Activated CD8-positive, alpha-beta memory T cell treated with anti-CD3 and anti-CD28 coated beads for 24 hours (primary cell): Measurements from ENCODE around the gene SLC28A1.
A peak's percentile ranks its signal among the peaks of the same experiment; 100 is the strongest.
"Not testable (repeated sequence)": the region's sequence is repeated elsewhere in the genome, so short reads cannot be mapped to it uniquely, and the experiment has no call there.

Source experiments
- DNase-seq: peaks from one replicate; pipeline ENCODE4 v3.0.0-alpha.2; 2020

The SLC28A1 gene

DNA sequence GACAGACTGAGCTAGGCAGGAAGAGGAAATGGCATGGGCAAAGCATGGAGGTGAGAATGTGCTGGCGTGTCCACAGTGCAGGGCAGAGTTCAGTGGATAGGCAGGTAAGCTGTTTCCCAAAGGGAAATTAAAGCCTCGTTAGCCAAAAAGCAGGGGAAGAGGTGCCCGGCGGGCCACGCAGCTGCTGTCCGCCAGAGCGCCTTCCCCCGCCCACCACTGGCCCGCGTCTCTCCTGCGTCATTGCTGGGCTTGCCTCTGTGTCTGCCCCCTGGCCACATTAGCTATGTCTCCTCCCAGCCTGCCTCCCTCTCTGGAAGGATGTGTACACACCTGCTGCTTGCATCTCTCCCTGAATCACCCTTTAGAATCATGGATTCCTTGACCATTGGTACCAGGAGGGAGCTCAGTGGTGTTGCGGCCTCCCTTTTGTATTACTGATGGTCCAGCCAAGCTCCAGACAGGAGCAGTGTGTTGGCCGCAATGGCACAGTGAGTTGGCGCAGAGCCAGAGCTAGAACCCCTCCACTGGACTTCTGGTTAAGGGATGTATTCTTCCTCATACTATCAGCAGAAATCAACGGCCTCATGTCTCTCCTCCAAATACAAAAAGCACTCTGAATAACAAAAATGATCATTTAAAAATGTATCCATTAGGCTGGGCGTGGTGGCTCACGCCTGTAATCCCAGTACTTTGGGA, 26.6 kb downstream of the SLC28A1 start:
- DNase-seq: no peak

DNA sequence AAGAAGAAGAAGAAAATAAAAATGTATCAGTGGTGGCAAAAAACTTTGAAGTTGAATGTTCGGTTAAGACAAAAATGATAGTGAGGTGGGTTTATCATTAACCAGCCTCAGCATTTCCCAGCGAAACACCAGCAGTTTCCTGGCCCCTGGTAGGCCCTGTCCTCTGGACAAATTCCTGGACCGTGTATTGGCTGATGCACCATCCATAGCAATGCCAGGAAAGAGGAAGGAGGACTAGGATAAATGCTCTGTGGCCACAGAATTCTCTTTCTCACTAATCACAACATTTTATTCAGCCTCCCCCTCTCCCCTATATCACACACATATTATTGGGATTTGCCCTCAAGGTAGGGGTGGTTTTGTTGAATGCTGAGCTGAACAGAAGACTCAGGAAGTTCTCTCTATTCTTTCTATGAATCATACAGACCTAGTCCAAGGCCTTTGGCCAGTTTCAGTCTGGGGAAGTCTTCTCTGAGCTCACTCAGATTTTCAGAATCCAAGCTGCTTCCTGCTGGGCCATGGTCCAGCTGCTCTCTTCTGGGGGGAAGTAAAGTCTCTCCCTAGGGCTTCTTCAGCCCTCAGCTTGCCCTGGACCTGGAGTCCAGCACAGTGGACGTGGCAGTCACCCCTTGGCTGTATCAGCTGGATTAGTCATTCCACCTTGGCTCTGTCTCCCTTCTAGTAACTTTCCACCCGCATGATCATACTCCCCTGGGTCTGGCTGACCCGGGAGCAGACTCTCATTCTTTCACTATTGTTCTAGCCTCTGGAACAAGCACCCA, 27.6 kb downstream of the SLC28A1 start:
- DNase-seq: no peak

DNA sequence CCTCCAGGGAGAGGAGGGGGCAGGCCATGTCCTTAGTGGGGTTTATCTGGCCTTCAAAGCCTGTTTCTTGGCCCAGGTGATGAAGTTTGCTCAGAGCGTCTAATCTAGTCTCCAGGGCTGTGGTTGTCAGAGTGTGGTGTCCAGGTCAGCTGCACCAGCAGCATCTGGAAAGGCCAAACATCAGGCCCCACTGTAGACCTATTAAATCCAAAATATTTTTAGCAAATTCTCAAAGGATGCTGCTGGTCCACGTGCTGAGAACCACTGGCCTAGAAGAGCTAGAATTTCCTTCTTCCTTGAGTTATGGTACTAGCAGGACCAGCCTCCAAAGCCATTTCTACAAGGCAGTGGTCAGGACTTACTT, 28.9 kb downstream of the SLC28A1 start:
- DNase-seq: no peak

DNA sequence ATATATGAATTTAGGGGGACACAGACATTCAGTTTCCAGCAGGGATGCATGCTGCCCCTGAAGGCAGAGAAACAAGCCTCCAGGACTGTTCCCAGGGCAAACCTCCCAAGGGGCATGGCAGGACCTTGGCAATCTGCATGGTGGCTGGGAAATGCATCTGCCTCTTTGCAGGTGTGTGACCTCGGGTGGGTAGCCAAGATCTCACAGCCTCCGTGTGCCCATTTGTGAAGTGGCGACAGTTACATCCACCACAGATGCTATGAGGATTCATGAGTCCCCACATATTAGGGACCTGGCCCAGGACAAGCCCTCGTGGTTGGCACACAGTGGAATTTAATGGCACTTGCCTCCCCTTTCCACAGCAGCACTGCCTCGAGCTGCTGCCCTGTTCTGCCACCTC, 29.9 kb downstream of the SLC28A1 start:
- DNase-seq: no peak

DNA sequence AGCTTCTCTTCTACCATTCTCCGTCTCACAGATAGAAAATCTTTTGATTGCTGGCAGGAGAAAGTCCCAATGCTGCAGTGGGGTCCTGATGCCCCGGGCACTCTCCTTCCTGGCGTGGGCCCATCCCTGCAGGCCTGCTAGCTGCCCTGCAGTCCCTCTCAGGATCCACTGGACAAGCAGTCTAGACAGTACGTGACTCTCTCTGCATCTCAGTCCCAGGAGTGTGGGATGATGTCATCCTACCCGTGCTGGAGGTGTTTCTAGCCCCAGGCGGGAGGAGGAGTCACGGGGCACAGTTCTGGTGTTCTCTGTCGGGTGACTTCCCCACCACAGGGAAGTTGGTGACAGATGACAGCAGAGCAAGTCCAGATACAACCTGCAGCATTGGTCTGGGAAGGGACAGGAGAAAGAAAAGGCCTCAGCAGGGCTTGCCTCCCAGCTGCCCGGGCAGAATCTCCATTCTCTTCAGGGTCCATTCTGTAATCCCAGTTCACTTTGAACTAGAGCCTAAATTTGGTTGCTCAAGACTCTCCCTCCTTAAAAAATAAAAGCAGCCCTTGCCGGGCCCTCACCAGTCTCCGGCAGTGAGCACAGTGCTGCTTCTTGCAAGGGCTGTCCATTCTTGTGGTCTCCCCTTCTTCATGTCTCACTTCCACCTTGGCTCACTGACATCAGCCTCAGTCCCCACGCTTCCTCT, 30.6 kb downstream of the SLC28A1 start:
- DNase-seq: peak; percentile 63

DNA sequence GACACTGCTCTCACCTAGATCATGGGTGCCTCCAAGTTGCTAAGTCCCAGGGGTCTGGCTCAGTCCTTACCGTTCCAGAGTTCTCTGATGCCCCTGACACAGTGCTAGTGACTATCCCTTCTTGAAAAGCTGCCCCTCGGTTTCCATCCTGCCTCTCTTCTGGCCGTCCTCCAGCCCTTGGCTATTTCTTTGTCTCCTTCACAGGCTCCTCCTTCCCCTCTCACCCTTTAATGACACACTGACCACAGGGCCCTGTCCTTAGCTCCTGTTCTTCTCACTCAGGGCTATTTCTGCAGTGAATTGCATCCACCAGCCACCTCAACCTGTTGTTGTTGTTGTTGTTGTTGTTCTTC, 31.1 kb downstream of the SLC28A1 start:
- no peak for DNase-seq

DNA sequence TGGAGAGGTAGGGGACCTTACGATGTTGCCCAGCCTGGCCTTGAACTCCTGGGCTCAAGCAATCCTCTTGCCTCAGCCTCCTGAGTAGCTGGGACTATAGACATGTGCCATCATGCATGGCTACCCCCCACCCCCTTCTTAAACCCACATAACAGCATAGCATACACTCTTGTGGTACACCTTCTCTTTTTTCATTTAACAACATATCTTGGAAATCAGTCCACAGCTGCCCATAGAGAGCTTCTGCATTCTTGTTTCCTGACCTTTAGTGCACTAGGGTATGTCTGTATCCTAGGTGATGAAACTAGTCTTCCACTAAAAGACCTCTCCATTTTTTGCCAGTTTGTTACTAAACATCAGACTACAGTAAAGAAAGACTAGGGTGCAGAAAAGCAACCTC, 33.0 kb downstream of the SLC28A1 start:
- no peak for DNase-seq

DNA sequence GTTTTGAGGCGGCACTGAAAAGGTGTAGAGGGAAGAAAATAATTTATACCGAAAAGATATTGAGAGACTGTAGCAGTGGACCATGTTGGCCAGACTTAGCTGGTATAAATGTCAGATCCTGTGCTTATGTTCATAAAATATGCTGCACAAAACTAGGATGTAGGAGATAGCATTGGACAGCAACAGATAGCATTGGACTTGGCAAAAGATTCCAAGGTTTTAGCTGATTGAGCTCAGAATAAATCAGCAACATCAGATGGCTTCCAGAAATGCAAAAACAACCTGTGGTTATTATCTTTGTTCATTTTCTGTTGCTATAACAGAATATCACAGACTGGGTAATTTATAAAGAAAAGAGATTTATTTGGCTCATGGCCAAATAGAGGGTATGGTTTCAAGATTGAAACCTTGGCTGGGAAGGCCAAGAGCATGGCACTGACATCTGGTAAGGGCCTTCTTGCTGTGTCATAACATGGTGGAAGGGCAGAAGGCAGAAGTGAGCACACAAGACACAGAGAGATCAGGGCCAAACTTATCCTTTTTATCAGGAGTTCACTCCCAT, 34.7 kb downstream of the SLC28A1 start:
- no peak for DNase-seq

DNA sequence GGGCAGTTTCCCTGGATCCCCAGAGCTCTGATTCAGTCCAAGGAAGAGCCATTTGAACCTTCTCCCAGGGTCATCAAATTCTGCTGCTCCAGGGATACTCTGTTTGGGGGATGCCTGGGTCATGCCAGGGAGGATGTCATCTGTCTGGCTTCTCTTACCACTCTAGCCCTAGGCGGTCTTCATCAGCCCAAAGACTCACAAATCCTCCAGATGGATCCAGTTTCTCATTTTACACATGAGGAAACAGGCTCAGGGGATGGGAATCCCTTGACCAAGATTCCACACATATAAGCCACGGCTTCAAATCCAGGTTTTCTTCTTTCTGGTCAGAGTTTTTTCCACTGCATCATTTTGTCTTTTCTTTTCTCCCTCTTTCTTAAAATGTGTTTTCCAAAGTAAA, 36.7 kb downstream of the SLC28A1 start:
- no peak for DNase-seq

DNA sequence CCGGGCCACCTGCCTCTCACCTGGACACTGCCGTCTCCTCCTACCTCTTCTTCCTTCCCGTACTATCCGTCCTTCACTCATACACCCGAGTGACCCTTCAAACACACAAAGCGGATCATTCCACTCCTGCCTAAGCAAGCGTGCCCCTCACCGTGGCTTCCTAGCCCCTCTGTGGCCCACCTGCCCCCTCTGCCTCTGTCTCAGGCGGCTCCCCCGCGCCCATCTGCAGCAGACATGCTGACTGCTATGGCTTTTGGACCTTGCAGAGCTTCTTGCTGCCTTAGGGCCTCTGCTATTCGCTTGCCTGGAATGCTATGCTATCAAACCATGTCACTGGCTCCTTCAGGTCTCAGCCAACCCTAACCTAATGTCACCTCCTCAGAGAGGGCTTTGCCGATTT, 38.1 kb downstream of the SLC28A1 start:
- DNase-seq: no peak

DNA sequence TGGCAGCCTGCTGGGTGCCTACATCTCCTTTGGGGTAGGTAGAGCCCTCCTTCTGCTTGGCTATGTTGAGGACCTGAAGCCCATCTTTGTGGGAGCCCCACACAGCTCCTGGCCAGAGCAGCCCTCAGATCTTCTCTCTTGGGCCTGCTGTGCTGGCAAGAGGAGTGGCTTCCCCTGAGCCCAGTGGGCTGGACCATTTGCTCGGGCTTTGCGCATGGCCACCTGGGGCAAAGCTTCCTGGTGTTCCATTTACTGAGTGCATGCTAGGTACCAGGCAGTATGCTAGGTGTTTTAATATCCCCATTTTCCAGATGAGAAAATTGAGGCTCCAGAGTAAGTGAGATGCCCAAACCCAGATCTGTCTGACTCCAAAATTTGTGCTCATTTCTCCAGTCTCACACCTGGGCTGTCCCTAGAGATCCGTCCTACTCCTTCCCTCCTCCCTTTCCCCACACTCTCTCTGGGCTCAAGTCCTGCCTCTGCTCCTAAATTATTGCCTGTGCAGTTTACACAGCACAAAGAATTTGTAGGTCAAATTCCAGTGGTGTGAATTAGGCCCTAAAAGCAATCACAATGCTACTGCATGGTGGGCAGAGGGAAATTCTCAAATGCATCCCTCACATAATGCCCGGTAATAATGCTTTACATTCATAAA, 39.7 kb downstream of the SLC28A1 start:
- DNase-seq: no peak

DNA sequence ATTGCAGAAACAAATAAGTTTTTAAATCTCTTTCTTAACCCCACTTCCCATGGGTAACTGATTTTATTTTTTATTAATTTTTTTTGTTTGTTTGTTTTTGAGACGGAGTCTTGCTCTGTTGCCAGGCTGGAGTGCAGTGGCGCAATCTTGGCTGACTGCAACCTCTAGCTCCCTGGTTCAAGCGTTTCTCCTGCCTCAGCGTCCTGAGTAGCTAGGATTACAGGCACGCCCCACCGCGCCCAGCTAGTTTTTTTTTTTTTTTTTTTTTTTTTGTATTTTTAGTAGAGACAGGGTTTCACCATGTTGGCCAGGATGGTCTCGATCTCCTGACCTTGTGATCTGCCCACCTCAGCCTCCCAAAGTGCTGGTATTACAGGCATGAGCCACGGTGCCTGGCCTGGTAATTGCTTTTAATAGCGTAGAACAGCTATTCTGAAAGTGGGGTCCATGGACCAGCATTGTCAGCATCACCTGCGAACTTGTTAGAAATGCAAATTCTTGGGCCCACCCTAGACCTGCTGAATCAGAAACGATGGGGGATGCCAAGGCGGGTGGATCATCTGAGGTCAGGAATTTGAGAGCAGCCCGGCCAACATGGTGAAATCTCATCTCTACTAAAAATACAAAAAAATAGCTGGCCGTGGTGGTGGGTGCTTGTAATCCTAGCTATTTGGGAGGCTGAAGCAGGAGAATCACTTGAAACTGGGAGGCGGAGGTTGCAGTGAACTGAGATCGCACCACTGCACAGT, 40.5 kb downstream of the SLC28A1 start:
- not testable (repeated sequence) for DNase-seq

DNA sequence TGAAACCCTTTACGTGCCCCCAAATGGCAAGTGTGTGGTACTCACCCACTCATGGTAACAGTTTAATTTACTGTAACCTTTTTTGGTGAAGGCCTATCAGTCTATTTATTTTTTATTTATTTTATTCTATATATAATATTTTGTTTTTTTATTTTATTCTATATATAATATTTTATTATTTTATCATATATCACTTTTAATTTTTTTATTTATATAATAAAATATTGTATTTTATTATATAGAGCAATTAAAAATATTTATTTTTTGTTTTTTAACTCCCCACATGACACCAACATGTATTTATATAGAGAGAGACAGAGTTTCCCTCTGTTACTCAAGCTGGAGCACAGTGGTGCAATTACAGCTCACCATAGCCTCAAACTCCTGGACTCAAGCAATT, 41.4 kb downstream of the SLC28A1 start:
- no peak for DNase-seq

DNA sequence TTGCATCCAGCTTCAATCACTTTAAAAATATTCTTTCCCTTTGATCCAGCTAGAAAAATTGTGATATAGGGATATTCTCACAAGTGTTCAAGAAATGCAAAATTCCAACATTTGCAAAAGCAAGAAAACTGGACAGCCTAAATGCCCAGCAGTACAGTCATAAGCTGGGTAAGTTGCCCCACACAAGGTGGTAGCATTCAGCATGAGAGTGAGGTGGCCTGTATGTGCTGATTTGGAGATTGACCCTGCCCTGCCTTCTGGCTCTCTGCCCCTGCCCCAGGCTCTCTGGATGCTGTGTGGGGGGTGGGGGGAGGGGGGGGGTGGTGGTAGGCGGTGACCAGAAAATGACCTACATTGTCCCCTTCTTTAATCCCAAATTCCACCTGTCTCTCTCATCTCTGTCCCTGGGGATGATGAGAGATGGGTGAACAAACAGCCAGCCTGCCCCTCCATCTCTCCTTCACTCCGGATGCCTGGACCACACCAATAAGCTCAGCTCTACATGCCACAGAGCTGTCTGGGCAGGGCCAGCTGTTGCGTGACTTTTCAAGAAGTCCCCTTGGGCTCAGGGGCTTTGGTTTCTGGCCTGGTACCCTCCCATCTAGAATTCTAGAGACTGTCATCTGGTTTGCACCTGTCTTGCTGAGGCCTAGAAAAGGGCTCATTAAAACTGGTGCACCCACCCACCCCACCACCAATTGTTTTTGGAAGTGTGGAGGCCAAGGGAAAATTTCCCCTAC, 42.2 kb downstream of the SLC28A1 start:
- DNase-seq: no peak

DNA sequence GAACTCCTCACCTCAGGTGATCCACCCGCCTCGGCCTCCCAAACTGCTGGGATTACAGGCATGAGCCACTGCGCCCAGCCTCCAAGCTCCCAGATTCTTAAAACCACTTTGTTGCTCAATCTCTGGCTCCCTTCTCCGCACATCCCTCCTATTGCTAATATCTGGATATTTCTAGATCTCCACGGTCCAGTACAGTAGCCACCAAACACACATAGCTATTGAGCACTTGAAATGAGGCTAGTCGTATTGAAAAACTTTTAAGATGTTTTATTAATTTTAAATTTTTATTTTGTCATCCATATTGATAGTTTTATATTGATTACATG, 44.3 kb downstream of the SLC28A1 start:
- DNase-seq: no peak

DNA sequence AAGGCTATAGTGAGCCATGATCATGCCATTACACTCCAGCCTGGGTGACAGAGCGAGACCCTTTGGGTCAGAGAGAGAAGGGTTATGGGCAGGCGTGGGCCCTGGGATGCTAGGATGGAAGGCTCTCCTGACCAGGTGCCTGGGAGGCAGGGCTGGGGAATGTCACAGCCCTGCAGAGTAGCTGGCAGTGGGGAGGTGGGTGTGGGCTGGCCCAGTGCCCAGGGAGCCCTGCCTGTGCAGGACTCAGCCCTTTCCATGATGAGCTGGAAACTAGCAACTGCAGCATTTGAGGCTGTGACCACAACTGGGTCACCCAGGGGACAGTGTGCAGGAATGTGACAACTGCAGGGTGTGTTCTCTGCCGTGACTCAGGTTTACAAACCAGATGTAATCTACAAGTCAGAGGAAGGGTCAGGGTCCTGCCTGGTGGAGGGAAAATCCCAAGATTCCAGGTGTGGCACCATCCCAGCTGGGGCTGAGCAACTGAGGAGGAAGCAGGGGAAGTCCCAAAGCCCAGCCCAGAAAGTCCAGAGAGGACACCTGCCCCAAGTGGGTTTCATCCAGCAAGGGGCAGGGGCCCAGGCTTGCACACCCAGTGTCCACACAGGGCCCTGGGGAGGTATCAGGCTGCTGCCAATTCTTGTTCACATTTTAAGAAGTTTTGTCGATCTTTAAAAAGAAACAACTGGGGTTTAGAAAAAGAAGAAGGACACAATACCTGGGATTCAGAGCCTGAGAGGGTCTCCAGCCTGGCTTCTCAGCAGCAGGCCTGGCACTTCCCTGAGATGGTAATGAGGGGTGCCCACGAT, 45.5 kb downstream of the SLC28A1 start:
- no peak for DNase-seq

DNA sequence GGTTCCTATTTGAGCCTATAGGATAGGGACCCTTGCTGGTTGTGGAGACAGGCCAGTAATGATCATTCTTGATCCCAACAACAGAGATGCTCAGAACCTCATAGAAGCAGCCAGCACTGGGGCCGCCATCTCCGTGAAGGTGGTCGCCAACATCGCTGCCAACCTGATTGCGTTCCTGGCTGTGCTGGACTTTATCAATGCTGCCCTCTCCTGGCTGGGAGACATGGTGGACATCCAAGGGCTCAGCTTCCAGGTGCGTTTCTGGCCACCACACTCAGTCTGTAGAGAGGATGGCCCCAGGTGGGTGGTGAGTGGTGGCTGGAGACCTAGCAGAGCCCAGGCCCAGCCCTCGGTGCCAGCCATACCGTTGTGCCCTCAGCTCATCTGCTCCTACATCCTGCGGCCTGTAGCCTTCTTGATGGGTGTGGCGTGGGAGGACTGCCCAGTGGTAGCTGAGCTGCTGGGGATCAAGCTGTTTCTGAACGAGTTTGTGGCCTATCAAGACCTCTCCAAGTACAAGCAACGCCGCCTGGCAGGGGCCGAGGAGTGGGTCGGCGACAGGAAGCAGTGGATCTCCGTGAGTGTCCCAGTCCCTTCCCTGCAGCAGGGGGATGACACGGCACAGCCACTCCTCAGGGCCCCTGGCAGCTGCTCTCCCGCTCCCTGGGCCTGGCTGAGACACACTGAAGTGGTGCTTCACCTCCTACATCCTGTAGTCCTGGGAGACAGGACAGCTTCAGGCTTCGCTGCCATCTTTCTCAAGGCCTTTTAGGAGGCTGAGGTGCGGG, 50.7 kb downstream of the SLC28A1 start:
- no peak for DNase-seq

DNA sequence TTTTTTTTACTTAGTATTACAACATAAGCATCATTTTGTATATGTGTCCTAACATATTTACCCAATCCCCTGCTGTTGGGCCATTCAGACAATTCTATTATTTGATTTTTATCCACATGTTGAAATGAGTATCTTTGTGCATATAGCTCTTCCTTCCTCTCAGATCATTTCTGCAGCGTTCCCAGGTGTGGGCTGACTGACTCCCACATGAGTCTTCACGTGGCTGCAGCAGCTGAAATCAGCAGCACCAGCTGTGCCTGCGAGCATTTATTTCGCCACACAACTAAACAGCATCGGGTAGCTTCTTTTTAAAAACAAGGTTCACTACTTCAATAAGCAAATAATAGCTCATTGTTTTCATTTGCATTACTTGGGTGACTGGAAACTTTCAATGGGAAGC, 52.7 kb downstream of the SLC28A1 start:
- DNase-seq: no peak

DNA sequence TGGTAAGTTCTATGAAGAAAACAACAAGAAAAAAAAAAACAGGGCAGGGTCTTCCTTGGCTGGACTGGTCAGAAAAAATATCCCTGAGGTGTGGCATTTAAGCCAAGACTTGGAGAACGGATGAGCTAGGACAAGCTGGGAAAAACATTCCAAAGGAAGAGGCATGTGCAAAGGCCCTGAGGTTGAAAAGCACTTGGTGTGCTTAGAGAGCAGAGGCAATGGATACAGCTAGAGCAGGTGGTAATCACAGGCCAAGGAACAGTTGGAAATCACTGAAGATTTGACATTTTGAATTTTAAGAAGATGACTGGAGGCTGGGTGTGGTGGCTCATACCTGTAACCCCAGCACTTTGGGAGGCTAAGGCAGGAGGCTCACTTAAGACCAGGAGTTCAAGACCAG, 54.3 kb downstream of the SLC28A1 start:
- DNase-seq: no peak

DNA sequence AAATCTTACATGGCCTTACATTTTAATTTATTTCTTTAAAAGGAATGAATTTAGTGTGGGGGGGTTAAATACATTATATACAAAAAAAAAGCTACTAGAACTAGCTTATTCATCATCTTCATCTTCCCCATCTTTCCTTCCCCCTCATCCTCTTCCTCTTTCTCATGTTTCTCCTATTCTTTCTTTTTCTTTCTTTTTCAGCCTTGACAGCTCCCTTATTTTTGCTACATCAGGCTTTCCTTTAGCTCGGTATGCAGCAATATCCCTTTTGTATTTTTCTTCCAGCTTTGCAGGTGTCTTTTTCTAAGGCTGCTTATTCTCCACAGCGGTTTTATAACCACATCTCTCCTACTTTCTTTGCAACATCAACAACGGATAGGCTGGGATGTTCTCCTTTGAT, 55.9 kb downstream of the SLC28A1 start:
- no peak for DNase-seq
